Measurements from ENCODE around the gene GRIN3B. TPM values are rescaled to one million over a fixed set of nuclear protein-coding genes. Genes with fewer than 3 reads are reported as not detected.
"Not testable (repeated sequence)": the region's sequence is repeated elsewhere in the genome, so short reads cannot be mapped to it uniquely, and the experiment has no call there.

GRIN3B gene
- total RNA-seq, 1 donor from 2014 or later = 3.0 TPM

DNA sequence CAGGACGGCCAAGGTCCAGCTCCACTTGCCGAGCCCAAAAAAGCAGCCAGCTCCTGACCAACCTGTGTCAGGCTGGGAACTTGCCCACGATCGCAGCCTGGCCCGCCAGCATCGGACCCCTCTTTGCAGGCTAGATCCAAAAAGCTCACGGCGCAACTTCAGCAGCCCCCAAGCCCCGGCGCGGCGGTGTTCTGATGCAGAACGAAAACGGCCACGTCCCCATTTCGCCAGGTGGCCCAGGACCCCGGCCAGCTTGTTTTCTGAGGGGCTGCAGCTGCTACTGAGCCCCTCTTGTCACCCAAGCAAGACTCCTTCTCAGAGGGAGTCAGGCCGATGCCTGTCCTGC, 19.4 kb downstream of the GRIN3B start:
- ATAC-seq = no peak
- Histone ChIP-seq H3K4me1 (peaks cover 73% of the 10 kb centered on the region), H3K27ac (no peak overlapping the region), H3K36me3 (peaks cover 3% of the 10 kb centered on the region), H3K4me3 (peak overlapping the region; percentile 84), H3K27me3 (ENCODE audit: low read depth) (no peaks in the 10 kb centered on the region), H3K9me3 (no peaks in the 10 kb centered on the region)
- TF ChIP-seq, protein P1, sequence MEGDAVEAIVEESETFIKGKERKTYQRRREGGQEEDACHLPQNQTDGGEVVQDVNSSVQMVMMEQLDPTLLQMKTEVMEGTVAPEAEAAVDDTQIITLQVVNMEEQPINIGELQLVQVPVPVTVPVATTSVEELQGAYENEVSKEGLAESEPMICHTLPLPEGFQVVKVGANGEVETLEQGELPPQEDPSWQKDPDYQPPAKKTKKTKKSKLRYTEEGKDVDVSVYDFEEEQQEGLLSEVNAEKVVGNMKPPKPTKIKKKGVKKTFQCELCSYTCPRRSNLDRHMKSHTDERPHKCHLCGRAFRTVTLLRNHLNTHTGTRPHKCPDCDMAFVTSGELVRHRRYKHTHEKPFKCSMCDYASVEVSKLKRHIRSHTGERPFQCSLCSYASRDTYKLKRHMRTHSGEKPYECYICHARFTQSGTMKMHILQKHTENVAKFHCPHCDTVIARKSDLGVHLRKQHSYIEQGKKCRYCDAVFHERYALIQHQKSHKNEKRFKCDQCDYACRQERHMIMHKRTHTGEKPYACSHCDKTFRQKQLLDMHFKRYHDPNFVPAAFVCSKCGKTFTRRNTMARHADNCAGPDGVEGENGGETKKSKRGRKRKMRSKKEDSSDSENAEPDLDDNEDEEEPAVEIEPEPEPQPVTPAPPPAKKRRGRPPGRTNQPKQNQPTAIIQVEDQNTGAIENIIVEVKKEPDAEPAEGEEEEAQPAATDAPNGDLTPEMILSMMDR (IDR thresholded peaks at IDR 0.05) = no peak
- no peak for DNase-seq
- intact Hi-C loops (cut with DNase I) = no loop called here

DNA sequence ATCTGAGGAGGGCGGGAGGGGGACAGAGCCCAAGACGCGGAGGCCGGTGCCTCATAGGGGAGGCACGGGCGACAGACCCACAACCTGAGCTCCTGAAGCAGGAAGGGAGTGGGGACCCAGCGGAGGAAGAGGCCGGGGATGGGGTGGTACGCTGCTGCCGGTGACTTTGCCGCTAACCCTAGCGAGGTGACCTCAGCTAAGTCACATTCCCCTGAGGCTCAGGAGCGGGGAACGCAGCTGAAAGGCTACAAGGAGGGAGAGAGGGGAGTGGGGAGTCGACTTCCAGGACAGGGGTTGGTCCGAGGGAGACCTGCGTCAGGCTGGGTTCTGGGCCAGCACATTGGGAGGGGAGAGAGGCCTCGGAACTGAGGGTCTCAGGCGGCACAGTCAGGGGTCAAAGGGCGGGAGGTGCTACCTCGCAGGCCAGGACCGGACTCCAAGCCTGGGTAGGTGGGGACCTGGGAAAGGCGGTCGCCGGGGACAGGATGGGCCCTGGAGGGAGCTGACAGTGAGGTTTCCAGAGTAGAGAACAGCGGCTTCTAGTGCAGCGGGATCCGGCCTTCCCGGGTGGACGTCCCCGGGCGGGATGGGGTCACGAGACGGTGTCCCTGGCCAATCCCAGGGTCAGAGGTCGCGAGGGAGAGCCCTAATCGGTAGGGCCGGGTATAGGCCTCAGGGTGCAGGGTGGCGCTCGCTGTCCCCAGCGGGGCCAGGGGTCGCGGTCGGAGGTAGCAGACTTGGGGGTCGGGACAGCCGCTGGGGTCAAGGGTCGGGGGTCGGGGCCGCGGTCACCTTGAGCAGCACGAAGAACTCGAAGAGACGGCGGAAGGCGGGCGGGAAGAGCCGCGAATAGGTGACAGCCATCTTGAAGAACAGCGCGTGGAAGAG, 20.0 kb downstream of the GRIN3B start:
- ATAC-seq (no peak), DNase-seq (peak; percentile 75)
- Histone ChIP-seq H3K36me3 (peaks cover 3% of the 10 kb centered on the region), H3K4me3 (peak overlapping the region; percentile 84), H3K9me3 (no peaks in the 10 kb centered on the region), H3K4me1 (peaks cover 69% of the 10 kb centered on the region), H3K27me3 (ENCODE audit: low read depth) (no peaks in the 10 kb centered on the region), H3K27ac (peak overlapping the region; percentile 89)
- intact Hi-C loops (cut with DNase I) = no loop called here
- TF ChIP-seq, protein P1 (IDR thresholded peaks at IDR 0.05) = no peak

DNA sequence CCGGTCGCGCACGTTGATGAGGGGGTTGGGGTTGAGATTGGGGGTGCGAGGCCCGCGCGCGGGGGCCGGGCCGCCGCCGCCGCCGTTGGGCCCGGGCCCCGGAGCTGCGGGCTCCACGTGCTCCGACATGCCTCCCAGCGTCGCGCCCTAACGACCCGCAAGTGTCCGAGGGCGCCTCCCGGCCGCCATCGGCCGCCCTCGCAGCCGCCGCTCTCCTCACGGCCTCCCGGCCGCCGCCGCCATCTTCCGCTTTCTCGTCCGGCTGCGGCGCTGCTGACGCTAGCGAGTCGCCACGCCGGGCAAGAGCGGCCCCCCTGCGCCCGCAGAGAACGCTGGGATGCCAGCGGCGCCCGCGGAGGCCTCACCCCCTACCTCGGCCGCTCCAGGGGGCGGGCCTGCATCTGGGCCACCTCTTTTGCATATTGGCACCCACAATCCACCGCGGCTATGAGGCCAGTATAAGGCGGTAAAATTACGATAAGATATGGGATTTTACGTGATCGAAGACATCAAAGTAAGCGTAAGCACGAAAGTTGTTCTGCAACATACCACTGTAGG, 20.7 kb downstream of the GRIN3B start, which contains the start of gene TMEM259:
TSS of gene TMEM259 (minus strand) at position 256 of the 558 bp plus-strand sequence. CDS start at position 129, 127 bp downstream.
- Histone ChIP-seq H3K4me1 (peaks cover 69% of the 10 kb centered on the region), H3K27me3 (ENCODE audit: low read depth) (no peaks in the 10 kb centered on the region), H3K9me3 (no peaks in the 10 kb centered on the region), H3K4me3 (peak within 1 kb of the TSS; percentile 84), H3K36me3 (peaks cover 3% of the 10 kb centered on the region), H3K27ac (peak within 1 kb of the TSS; percentile 89)
- ATAC-seq = peak; percentile 93 to 96
- TF ChIP-seq, protein P1 (IDR thresholded peaks at IDR 0.05) = no peak
- intact Hi-C loops (cut with DNase I) = no loop called here
- DNase-seq = peak; percentile 99

DNA sequence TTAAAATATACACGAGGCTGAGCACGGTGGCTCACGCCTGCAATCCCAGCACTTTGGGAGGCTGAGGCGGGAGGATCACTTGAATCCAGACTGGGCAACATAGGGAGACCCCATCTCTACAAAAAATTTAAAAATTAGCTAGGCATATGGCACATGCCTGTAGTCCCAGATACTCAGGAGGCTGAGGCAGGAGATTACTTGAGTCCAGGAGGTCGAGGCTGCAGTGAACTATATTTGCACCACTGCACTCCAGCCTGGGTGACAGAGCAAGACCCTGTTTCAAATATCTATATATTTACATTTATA, 23.6 kb downstream of the GRIN3B start:
- intact Hi-C loops (cut with DNase I); H3K9me3 ChIP-seq; H3K4me3 ChIP-seq; H3K36me3 ChIP-seq; DNase-seq; H3K27me3 ChIP-seq (ENCODE audit: low read depth); H3K27ac ChIP-seq; ATAC-seq: not testable (repeated sequence)
- H3K4me1 ChIP-seq = peaks cover 55% of the 10 kb centered on the region

DNA sequence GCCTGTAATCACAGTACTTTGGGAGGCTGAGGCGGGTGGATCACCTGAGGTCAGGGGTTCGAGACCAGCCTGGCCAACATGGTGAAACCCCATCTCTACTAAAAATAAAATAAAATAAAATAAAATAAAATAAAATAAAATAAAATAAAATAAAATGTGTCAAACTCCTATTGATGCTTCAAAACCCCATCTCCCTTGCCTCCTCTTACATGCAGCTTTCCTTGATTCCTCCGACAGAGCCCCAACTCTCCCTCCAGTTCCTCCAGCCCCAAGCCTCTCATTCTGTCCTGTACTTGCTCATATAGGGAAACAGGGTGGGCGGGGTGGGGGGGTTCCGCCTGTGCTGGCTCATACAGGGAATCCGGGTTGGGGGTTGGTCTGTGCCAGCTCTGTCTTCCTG, 24.9 kb downstream of the GRIN3B start:
- H3K27me3 ChIP-seq (ENCODE audit: low read depth); DNase-seq; H3K4me3 ChIP-seq; H3K36me3 ChIP-seq; H3K9me3 ChIP-seq; intact Hi-C loops (cut with DNase I); ATAC-seq: not testable (repeated sequence)
- peak overlapping the region; percentile 98 for H3K27ac ChIP-seq
- H3K4me1 ChIP-seq = peaks cover 52% of the 10 kb centered on the region

DNA sequence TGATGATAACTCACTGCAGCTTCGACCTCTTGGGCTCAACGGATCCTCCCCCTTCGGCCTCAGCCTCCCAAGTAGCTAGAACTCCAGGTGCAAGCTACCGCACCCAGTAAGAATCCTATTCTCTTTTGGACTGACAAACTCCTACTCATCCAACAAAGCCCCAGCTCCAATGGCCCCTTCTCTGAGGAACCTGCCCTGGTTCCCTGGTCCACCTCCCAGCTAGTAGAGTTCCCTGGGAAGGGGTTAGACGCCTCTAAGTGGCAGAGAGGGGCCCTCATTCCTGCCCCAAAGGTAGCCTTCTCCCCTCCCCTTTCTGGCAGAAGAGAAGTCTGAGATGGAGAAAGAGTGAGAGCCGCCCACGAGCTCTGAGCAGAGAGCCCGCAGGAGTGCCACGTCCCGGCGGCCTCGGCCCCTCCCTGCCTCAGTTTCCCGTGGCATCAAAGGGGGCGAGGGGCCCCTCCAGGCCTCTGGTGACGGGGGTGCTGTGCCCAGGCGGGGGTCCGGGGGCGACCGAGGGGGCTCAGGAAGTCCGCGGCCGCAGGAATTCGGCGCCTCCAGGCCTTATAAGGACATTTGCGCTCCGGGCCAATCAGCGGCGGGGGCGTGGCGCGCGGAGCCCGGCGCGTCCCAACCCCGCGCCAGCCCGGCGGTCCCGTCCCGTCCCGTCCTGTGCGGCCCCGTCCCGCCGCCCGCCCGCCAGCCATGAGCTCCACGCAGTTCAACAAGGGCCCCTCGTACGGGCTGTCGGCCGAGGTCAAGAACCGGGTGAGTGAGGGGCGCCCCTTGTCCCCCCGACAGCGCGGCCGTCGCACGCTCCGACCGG, 26.0 kb downstream of the GRIN3B start, which contains the start of gene CNN2:
TSS of gene CNN2 (plus strand) at position 649 of the 823 bp plus-strand sequence. CDS start at position 703, 54 bp downstream.
- Histone ChIP-seq H3K4me3 (peak within 1 kb of the TSS; percentile 91), H3K9me3 (no peaks in the 10 kb centered on the region), H3K27ac (peak within 1 kb of the TSS; percentile 98), H3K4me1 (peaks cover 62% of the 10 kb centered on the region), H3K27me3 (ENCODE audit: low read depth) (no peaks in the 10 kb centered on the region), H3K36me3 (peaks cover 7% of the 10 kb centered on the region)
- intact Hi-C loops (cut with DNase I) = no loop called here
- ATAC-seq (peak; percentile 81 to 82), DNase-seq (peak; percentile 91)
- TF ChIP-seq, protein P1 (IDR thresholded peaks at IDR 0.05) = no peak

Measured in lower lobe of right lung (tissue), 2 donors.